Ramos (cell line): ENCODE data around the gene RICTOR.

Experiments
- in situ Hi-C: fragments of 300-500 bp; cut with MboI; formaldehyde crosslinking; loops from one replicate; pipeline ENCODE4 v1.14.3; 2022; ENCODE audit warnings: low sequenced_read_pairs; ENCODE audit not compliant: unreplicated experiment

The RICTOR gene

GRCh38 chr5:38961691-38962090, 112.5 kb downstream of the RICTOR start:
- in situ Hi-C loops: no loop called here

GRCh38 chr5:38953426-38954012, 120.7 kb downstream of the RICTOR start:
- in situ Hi-C loops: no loop called here

GRCh38 chr5:38948501-38948900, 125.7 kb downstream of the RICTOR start:
- in situ Hi-C loops: no loop called here

GRCh38 chr5:38944282-38944681, 129.9 kb downstream of the RICTOR start:
- in situ Hi-C loops: no loop called here

- in situ Hi-C loops: no loop called here
Observed at GRCh38 chr5:38941912-38942311, 132.3 kb downstream of the RICTOR start.

- in situ Hi-C loops: no loop called here
Observed at GRCh38 chr5:38940230-38940858, 133.9 kb downstream of the RICTOR start.

GRCh38 chr5:38938973-38939372, 135.2 kb downstream of the RICTOR start:
- in situ Hi-C loops: no loop called here

- in situ Hi-C loops: no loop called here
Observed at GRCh38 chr5:38938424-38938823, 135.8 kb downstream of the RICTOR start.

- in situ Hi-C loops: no loop called here
Observed at GRCh38 chr5:38936269-38936668, 137.9 kb downstream of the RICTOR start.

- in situ Hi-C loops: no loop called here
Observed at GRCh38 chr5:38935437-38935836, 138.8 kb downstream of the RICTOR start.

- in situ Hi-C loops: no loop called here
Observed at GRCh38 chr5:38932854-38933408, 141.3 kb downstream of the RICTOR start.

- in situ Hi-C loops: no loop called here
Observed at GRCh38 chr5:38931731-38932130, 142.5 kb downstream of the RICTOR start.

- in situ Hi-C loops: no loop called here
Observed at GRCh38 chr5:38929838-38930237, 144.4 kb downstream of the RICTOR start.

GRCh38 chr5:38927470-38927869, 146.7 kb downstream of the RICTOR start:
- in situ Hi-C loops: no loop called here

GRCh38 chr5:38926121-38926520, 148.1 kb downstream of the RICTOR start:
- in situ Hi-C loops: no loop called here

GRCh38 chr5:38925154-38925925, 148.9 kb downstream of the RICTOR start:
- in situ Hi-C loops: no loop called here

- in situ Hi-C loops: no loop called here
Observed at GRCh38 chr5:38923661-38924451, 150.3 kb downstream of the RICTOR start.

GRCh38 chr5:38922199-38922598, 152.0 kb downstream of the RICTOR start:
- in situ Hi-C loops: no loop called here

GRCh38 chr5:38921174-38921573, 153.0 kb downstream of the RICTOR start:
- in situ Hi-C loops: no loop called here

- in situ Hi-C loops: no loop called here
Observed at GRCh38 chr5:38916802-38917201, 157.4 kb downstream of the RICTOR start.
